ENCODE results near the gene SPRED2.

GRCh38 chr2:65453916-65454315 lies 21.5 kb upstream of the SPRED2 start:
- no peak for TF ChIP-seq POLR2A (IDR thresholded peaks at IDR 0.05)
- TF ChIP-seq, protein P1, sequence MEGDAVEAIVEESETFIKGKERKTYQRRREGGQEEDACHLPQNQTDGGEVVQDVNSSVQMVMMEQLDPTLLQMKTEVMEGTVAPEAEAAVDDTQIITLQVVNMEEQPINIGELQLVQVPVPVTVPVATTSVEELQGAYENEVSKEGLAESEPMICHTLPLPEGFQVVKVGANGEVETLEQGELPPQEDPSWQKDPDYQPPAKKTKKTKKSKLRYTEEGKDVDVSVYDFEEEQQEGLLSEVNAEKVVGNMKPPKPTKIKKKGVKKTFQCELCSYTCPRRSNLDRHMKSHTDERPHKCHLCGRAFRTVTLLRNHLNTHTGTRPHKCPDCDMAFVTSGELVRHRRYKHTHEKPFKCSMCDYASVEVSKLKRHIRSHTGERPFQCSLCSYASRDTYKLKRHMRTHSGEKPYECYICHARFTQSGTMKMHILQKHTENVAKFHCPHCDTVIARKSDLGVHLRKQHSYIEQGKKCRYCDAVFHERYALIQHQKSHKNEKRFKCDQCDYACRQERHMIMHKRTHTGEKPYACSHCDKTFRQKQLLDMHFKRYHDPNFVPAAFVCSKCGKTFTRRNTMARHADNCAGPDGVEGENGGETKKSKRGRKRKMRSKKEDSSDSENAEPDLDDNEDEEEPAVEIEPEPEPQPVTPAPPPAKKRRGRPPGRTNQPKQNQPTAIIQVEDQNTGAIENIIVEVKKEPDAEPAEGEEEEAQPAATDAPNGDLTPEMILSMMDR (IDR thresholded peaks at IDR 0.05) = no peak

All from uterus (tissue), 2 donors.